ENCODE measurements around the gene PLAGL1. TPM values are rescaled to one million over a fixed set of nuclear protein-coding genes. Genes with fewer than 3 reads are reported as not detected.

PLAGL1 gene
- total RNA-seq, 1 experiment from 2014 or later, result 0.77 TPM

- ChIA-PET POLR2A (ENCODE audit: low non-redundant PET) (no interaction called here), CTCF (no interaction called here)
- Histone ChIP-seq H3K9me3 (ENCODE audit: low read depth, low read length, poor library complexity, severe bottlenecking) (no peaks in the 10 kb centered on the region), H3K4me3 (ENCODE audit: low read depth, low read length, poor library complexity, severe bottlenecking) (no peak overlapping the region), H3K27ac (ENCODE audit: low read depth, low read length, poor library complexity, severe bottlenecking) (no peak overlapping the region), H3K36me3 (ENCODE audit: insufficient read depth, low read length, poor library complexity, severe bottlenecking) (no peaks in the 10 kb centered on the region), H3K27me3 (replicated peaks; ENCODE audit: insufficient read depth, low read depth, low read length, poor library complexity) (peaks cover 4% of the 10 kb centered on the region), H3K4me1 (ENCODE audit: insufficient read depth, low read length, poor library complexity, severe bottlenecking) (no peaks in the 10 kb centered on the region)
- no TSS peak for BruUV-seq (replicated peaks)
- TF ChIP-seq CTCF (conservative IDR thresholded peaks at IDR 0.05; ENCODE audit: low read depth, low read length) (no peak), EZH2 (IDR thresholded peaks at IDR 0.05; ENCODE audit: borderline replicate concordance, low read depth, low read length, poor library complexity, severe bottlenecking) (no peak)
- DNase-seq (ENCODE audit: low spot score), result no peak
- intact Hi-C loops (cut with micrococcal nuclease; ENCODE audit: unreplicated experiment), result no loop called here
Measured at GRCh38 chr6:143998686-143999085, 9.4 kb downstream of the PLAGL1 start.

- no peaks in the 10 kb centered on the region for H3K27me3 ChIP-seq (replicated peaks; ENCODE audit: insufficient read depth, low read depth, low read length, poor library complexity)
- no TSS peak for BruUV-seq (replicated peaks)
- H3K27ac ChIP-seq (ENCODE audit: low read depth, low read length, poor library complexity, severe bottlenecking), result no peak overlapping the region
- DNase-seq (ENCODE audit: low spot score), result no peak
- no peaks in the 10 kb centered on the region for H3K4me1 ChIP-seq (ENCODE audit: insufficient read depth, low read length, poor library complexity, severe bottlenecking)
- no peaks in the 10 kb centered on the region for H3K9me3 ChIP-seq (ENCODE audit: low read depth, low read length, poor library complexity, severe bottlenecking)
- no peak overlapping the region for H3K4me3 ChIP-seq (ENCODE audit: low read depth, low read length, poor library complexity, severe bottlenecking)
- CTCF ChIA-PET, result no interaction called here
- no peak for TF ChIP-seq CTCF (conservative IDR thresholded peaks at IDR 0.05; ENCODE audit: low read depth, low read length)
- TF ChIP-seq EZH2 (IDR thresholded peaks at IDR 0.05; ENCODE audit: borderline replicate concordance, low read depth, low read length, poor library complexity, severe bottlenecking), result no peak
- intact Hi-C loops (cut with micrococcal nuclease; ENCODE audit: unreplicated experiment), result no loop called here
- POLR2A ChIA-PET (ENCODE audit: low non-redundant PET), result no interaction called here
- no peaks in the 10 kb centered on the region for H3K36me3 ChIP-seq (ENCODE audit: insufficient read depth, low read length, poor library complexity, severe bottlenecking)
Measured at GRCh38 chr6:143993965-143994646, 14.0 kb downstream of the PLAGL1 start.

- TF ChIP-seq CTCF (conservative IDR thresholded peaks at IDR 0.05; ENCODE audit: low read depth, low read length), result no peak
- TF ChIP-seq EZH2 (IDR thresholded peaks at IDR 0.05; ENCODE audit: borderline replicate concordance, low read depth, low read length, poor library complexity, severe bottlenecking), result no peak
- Histone ChIP-seq H3K4me1 (ENCODE audit: insufficient read depth, low read length, poor library complexity, severe bottlenecking) (no peaks in the 10 kb centered on the region), H3K27ac (ENCODE audit: low read depth, low read length, poor library complexity, severe bottlenecking) (no peak overlapping the region), H3K4me3 (ENCODE audit: low read depth, low read length, poor library complexity, severe bottlenecking) (no peak overlapping the region), H3K36me3 (ENCODE audit: insufficient read depth, low read length, poor library complexity, severe bottlenecking) (no peaks in the 10 kb centered on the region), H3K27me3 (replicated peaks; ENCODE audit: insufficient read depth, low read depth, low read length, poor library complexity) (peaks cover 8% of the 10 kb centered on the region), H3K9me3 (ENCODE audit: low read depth, low read length, poor library complexity, severe bottlenecking) (no peaks in the 10 kb centered on the region)
- ChIA-PET CTCF (no interaction called here), POLR2A (ENCODE audit: low non-redundant PET) (no interaction called here)
- no peak for DNase-seq (ENCODE audit: low spot score)
- intact Hi-C loops (cut with micrococcal nuclease; ENCODE audit: unreplicated experiment), result no loop called here
- BruUV-seq (replicated peaks), result no TSS peak
Measured at GRCh38 chr6:143992285-143992684, 15.8 kb downstream of the PLAGL1 start.

All from A673 (cell line).